ENCODE results near the gene C16orf89.
"Not testable (repeated sequence)": the region's sequence is repeated elsewhere in the genome, so short reads cannot be mapped to it uniquely, and the experiment has no call there.

The C16orf89 gene

GRCh38 chr16:5084802-5085201 lies 19.0 kb upstream of the C16orf89 start:
- peak; percentile 61 for DNase-seq (ENCODE audit: low spot score)

GRCh38 chr16:5084099-5084731 lies 18.5 kb upstream of the C16orf89 start:
- not testable (repeated sequence) for DNase-seq (ENCODE audit: low spot score)

- not testable (repeated sequence) for DNase-seq (ENCODE audit: low spot score)
Measured at GRCh38 chr16:5083646-5084045, 17.9 kb upstream of the C16orf89 start.

DNA sequence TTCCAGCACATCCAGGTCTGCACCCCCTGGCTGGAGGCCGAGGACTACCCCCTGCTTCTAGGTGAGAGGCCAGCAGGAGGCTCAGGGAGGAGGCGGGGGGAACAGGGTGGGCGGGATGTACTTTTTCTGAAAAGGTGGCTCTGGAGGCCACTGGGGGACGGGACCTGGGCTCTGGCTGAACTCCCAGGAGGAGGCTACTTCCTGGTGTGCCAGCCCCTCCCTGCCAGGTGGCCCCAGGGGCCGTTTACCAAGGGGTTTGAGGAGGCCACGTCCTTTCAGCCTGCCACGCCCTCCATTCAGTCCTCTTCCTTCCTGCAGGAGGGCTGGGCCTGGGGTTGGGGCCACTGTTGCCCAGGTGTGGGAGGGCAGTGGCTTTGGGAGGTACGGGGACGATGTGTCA lies 15.2 kb upstream of the C16orf89 start:
- not testable (repeated sequence) for DNase-seq (ENCODE audit: low spot score)

DNA sequence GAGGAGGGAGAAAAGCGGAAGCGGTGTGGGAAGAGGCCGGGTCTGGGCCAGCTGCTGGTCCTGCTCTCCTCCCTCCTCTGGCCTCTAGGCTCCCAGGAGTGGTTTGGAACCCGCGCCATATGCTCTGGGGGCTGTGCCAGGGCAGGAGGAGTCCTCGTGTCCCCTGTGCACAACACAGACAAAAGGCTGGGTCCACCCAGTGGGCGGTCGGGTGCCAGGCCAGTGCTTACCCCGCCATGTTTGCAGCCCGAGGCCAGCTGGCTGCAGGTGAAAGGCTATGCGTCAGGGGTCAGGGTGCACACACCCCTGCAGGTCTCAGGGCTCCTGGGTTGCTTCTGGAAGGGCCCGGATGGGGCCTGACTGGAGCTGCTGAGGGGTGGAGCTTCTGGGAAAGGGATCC lies 14.7 kb upstream of the C16orf89 start:
- not testable (repeated sequence) for DNase-seq (ENCODE audit: low spot score)

DNA sequence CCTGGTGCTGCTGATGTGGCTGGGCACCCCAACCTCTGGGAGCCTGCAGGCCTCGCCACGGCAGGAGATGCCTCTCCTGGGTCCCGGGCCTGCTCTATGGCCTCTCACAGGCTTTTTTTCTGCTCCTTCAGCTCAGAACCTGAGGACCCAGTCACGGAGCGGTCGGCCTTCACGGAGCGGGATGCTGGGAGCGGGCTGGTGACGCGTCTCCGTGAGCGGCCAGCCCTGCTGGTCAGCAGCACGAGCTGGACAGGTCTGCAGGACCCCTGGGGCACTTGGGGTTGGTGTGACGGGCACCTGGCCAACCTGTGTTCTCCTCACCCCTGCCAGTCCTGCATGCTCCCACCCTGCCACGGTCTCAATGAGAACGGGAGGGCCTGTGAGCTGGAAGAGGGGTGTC lies 12.9 kb upstream of the C16orf89 start:
- no peak for DNase-seq (ENCODE audit: low spot score)

GRCh38 chr16:5077304-5077703 lies 11.5 kb upstream of the C16orf89 start:
- DNase-seq (ENCODE audit: low spot score): no peak

DNA sequence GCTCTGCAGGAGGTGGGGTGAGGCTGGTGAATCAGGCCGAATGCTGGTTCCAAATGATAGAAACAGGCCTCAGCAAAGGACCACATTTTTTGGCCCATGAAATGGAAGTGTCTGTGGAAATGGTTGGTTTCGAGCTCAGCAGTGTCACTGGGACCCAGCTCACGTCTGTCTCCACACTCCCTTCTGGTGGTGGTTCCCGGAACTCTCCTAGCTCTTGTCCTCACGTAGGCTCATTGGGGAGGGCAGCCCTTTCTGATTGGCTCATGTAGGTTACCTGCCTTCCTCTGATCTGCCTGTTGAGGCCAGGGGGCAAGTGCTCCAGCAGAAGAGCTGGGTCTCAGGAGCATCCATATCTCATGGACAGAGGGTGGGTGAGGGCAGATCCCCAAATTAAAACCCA lies 9.9 kb upstream of the C16orf89 start:
- no peak for DNase-seq (ENCODE audit: low spot score)

GRCh38 chr16:5073771-5074170 lies 8.0 kb upstream of the C16orf89 start:
- not testable (repeated sequence) for DNase-seq (ENCODE audit: low spot score)

GRCh38 chr16:5073279-5073629 lies 7.5 kb upstream of the C16orf89 start:
- no peak for DNase-seq (ENCODE audit: low spot score)

GRCh38 chr16:5072334-5073278 lies 6.8 kb upstream of the C16orf89 start:
- no peak for DNase-seq (ENCODE audit: low spot score)

DNA sequence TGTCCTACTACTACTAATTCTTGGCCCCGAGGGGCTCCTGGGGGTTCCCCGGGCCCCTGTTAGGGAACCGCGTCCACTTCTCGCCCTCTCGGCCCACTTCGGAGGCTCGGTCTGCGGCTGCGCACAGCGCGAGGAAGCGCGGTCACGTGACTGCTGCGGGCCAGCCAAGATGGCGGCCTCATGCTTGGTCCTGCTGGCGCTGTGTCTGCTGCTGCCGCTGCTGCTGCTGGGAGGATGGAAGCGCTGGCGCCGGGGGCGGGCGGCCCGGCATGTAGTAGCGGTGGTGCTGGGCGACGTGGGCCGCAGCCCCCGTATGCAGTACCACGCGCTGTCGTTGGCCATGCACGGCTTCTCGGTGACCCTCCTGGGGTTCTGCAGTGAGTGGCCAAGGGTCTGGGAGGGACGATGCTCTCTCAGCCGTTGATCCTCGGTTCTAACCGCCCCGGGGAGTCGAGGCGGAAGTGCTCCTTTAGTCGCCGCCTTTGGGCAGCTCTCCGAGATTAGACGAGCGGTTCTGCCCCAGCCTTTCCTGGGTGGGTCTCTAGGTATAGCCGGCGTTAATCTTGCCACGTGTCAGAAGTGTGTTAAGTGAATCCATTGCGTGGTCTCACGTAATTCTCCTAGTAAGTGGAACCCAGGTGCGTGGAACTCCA lies 6.1 kb upstream of the C16orf89 start, which contains the start of gene ALG1:
TSS of gene ALG1 (plus strand) at position 163 of the 653 bp plus-strand sequence. CDS start at position 170, 7 bp downstream.
- DNase-seq (ENCODE audit: low spot score): peak; percentile 97

DNA sequence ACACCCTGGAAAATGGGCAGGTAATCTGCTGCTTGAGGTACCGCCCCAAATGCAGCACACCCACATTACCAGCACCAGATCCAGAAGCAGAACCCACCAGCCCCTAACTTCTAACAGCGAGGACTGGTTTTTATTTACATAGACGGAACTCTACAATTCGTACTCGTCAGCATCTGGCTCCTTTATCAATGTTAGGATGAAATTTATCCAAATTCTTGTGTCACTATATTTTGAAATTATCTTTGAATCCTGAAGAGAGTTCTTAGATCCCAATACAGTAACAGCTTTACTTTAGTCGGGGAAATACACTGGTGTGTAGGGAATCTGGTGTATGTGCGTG lies 5.6 kb upstream of the C16orf89 start:
- DNase-seq (ENCODE audit: low spot score): no peak

- DNase-seq (ENCODE audit: low spot score): no peak
Measured at GRCh38 chr16:5070431-5071186, 4.9 kb upstream of the C16orf89 start.

DNA sequence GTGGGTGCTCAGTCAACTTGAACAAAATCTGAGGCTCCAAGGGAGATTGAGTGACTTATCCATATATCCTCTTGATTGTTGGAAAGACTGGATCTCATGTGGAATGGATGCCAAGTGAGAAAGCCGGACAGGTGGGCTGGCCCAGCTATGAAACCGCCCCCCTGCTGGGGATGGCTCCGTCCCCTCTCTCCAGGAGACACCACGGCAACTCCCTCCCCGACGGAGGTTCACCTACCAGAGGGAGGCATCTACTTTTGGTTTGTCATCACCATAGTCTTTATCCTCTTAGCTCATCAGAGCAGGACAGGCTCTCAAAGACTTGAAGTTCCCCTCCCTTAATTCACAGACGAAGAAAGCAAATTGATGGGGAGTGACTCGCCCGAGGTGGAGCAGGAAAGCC lies 4.1 kb upstream of the C16orf89 start:
- DNase-seq (ENCODE audit: low spot score): no peak

GRCh38 chr16:5069048-5069447 lies 3.3 kb upstream of the C16orf89 start:
- no peak for DNase-seq (ENCODE audit: low spot score)

DNA sequence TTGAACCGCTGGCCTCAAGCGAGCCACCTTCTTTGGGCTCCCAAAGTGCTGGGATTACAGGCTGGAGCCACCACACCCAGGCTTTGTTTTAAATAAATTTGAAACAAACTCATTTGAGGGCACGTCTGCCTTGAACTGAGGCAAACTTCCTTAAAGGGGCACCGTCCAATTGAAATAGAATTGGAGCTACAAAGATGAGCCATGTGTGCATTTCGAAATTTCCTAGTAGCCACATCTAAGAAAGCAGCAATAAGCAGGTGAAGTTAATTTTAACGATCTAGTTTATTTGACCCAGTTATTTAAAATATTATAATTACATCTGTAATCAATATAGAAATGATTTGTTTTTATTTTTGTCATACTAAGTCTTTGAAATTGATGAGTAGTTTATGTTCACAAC lies 755 bp upstream of the C16orf89 start:
- DNase-seq (ENCODE audit: low spot score): no peak

GRCh38 chr16:5065326-5065725 lies 430 bp downstream of the C16orf89 start:
- no peak for DNase-seq (ENCODE audit: low spot score)

GRCh38 chr16:5064915-5065314 lies 841 bp downstream of the C16orf89 start:
- no peak for DNase-seq (ENCODE audit: low spot score)

DNA sequence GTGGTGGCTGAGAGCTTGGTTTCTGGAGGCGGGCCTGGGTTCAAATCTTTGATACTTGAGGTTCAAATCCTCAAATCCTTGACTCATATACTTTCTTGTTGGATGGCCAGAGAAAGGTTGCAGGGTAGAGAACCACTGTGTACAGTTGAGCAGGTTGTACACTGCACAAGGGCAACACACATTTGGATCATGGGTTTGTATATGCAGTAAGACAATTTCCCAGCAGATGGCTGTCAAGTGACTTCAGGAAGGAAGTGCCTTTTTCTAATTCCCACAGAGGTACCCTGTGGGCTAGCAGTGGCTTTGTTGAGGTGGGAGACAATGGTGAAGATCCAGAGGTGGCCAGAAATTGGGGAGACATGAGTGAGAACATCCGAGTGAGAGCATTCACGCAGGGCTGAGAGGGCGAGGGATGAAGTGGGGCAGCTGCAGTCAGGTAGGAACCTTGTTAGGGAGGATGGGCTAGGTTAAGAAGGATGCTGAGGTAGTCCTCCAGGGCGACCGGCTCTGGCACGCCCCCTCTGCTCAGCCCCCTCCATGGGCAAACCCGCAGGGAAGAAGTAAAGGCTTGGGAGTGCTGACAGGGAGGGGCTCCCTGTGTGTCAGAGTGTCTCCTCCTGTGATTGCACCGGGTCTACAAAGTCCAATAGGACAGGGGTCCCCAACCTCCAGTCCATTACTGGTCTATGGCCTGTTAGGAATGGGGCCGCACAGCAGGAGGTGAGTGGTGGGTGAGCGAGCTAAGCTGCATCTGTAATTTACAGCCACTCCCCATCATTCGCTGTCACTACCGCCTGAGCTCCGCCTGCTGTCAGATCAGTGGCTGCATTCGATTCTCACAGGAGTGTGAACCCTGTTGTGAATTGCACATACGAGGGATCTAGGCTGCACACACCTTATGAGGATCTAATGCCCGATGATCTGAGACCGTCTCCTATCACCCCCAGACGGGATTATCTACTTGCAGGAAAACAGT lies 2.7 kb downstream of the C16orf89 start:
- DNase-seq (ENCODE audit: low spot score): no peak

DNA sequence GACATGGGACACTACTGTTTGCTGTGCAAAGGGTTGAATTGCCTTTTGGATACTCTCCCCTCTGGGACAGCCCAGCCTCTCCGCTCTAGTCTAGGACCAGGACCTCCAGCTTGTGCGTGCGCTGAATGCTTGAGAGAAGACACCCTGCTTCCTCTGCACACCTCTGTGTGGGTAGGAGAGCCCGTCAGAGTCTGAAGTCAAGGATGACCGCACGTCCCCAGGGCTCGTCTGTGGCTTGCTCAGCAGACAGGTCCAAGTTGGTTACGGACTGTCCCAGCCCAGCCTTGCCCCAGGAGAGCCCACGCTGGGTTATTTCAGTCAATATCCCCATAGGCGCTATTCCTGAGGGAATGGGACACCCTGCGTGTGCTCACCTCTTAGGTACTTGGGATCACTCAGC lies 3.7 kb downstream of the C16orf89 start:
- no peak for DNase-seq (ENCODE audit: low spot score)
